Left lung (tissue), 10 donors: ENCODE results near the gene OPTC. TPM values are rescaled to one million over a fixed set of nuclear protein-coding genes. Genes with fewer than 3 reads are reported as not detected.
A peak's percentile ranks its signal among the peaks of the same experiment; 100 is the strongest.

Experiments used
- ATAC-seq: fragments of 200-7000 bp; cut with Tn5 transposase; one replicate; pipeline ENCODE4 v1.9.1; 2020; ENCODE audit warnings: moderate library complexity
- DNase-seq, 4 donors: peaks; one replicate each; pipeline ENCODE4 v3.0.0-alpha.2; 2013 to 2020
- H3K27ac ChIP-seq, 2 donors: fragments of 200-600 bp; sonication (generic) in 1 of 2; one replicate each; pipeline versions ENCODE4 v1.5.0 to v1.8.0; 2020 to 2021
- H3K27me3 ChIP-seq, 2 donors: fragments of 200-600 bp; sonication (generic) in 1 of 2; one replicate each; pipeline versions ENCODE4 v1.5.0 to v1.8.0; 2020 to 2021
- H3K36me3 ChIP-seq, 2 donors: fragments of 200-600 bp; sonication (generic) in 1 of 2; one replicate each; pipeline versions ENCODE4 v1.5.0 to v1.8.0; 2020 to 2021
- H3K4me1 ChIP-seq, 2 donors: fragments of 200-600 bp; one replicate each; pipeline ENCODE4 v1.8.0; 2021
- H3K4me3 ChIP-seq, 2 donors: fragments of 200-600 bp; sonication (generic) in 1 of 2; one replicate each; pipeline versions ENCODE4 v1.5.0 to v1.8.0; 2020 to 2021; ENCODE audit warnings: mild to moderate bottlenecking in 1 of 2
- H3K9me3 ChIP-seq, 2 donors: fragments of 200-600 bp; sonication (generic) in 1 of 2; one replicate each; pipeline versions ENCODE4 v1.5.0 to v1.8.0; 2020 to 2021
- intact Hi-C, 2 donors: fragments of 100-400 bp; cut with DNase I; formaldehyde crosslinking; loops; one replicate each; pipeline versions ENCODE4 v1.11.2 to v1.14.2; 2022
- polyA plus RNA-seq, 6 donors: library from polyadenylated mRNA; unstranded; fragments of 120-200 nt; gene quantifications; one replicate each; pipeline ENCODE4 v1.2.1, GENCODE V29; 2013; ENCODE audit not compliant: insufficient read length in 6 of 6
- total RNA-seq, 2 donors: library from RNA; stranded (reverse); fragmentation: NEBNext Ultra II Directional; extraction: Animal tissue kit (Norgen Biotek cat#: 25700); gene quantifications; one replicate each; pipeline ENCODE4 v1.2.1, GENCODE V29; 2021
- TF ChIP-seq, protein P1 (sequence below), 2 donors: fragments of 200-600 bp; sonication (generic) in 1 of 2; IDR thresholded peaks; one replicate each; pipeline versions ENCODE4 v1.5.0 to v1.8.0; 2021; ENCODE audit warnings: antibody characterized with exemption in 2 of 2
- donor health status: DM: no; HTN: yes; CAD: no.
- donor health status: DM: no; HTN: no; CAD: no.

The OPTC gene
- total and polyA plus RNA-seq, 8 donors: not detected

DNA sequence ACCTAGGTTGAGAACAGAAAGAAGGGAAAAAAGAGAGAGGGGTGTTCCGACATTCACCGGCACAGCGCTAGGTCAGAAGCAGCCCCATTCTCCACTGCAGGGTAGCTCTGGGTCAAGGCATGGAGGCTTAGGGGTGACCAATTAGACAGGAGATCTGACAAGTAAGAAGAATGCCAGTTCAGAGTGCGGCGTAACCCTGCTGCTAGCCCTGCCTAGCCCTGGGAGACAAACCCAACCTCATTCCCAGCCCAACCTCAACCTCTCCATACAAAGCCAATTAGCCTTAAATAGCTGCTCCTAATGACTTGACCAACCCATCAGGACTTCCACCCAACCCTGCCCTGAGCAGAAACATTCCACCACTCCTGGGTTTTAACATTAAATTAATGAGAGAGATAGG lies 15.0 kb upstream of the OPTC start:
- no peak for DNase-seq
- ATAC-seq: no peak
- no peaks in the 10 kb centered on the region for H3K36me3 ChIP-seq
- TF ChIP-seq, protein P1, sequence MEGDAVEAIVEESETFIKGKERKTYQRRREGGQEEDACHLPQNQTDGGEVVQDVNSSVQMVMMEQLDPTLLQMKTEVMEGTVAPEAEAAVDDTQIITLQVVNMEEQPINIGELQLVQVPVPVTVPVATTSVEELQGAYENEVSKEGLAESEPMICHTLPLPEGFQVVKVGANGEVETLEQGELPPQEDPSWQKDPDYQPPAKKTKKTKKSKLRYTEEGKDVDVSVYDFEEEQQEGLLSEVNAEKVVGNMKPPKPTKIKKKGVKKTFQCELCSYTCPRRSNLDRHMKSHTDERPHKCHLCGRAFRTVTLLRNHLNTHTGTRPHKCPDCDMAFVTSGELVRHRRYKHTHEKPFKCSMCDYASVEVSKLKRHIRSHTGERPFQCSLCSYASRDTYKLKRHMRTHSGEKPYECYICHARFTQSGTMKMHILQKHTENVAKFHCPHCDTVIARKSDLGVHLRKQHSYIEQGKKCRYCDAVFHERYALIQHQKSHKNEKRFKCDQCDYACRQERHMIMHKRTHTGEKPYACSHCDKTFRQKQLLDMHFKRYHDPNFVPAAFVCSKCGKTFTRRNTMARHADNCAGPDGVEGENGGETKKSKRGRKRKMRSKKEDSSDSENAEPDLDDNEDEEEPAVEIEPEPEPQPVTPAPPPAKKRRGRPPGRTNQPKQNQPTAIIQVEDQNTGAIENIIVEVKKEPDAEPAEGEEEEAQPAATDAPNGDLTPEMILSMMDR (IDR thresholded peaks at IDR 0.05): no peak
- H3K27me3 ChIP-seq: peaks cover 0 to 4% of the 10 kb centered on the region in 2 donors
- no peak overlapping the region for H3K4me3 ChIP-seq
- no peaks in the 10 kb centered on the region for H3K9me3 ChIP-seq
- peak overlapping the region in 1 of 2 donors; percentile 19 for H3K27ac ChIP-seq
- peaks cover 5 to 20% of the 10 kb centered on the region in 2 donors for H3K4me1 ChIP-seq
- intact Hi-C loops: no loop called here

DNA sequence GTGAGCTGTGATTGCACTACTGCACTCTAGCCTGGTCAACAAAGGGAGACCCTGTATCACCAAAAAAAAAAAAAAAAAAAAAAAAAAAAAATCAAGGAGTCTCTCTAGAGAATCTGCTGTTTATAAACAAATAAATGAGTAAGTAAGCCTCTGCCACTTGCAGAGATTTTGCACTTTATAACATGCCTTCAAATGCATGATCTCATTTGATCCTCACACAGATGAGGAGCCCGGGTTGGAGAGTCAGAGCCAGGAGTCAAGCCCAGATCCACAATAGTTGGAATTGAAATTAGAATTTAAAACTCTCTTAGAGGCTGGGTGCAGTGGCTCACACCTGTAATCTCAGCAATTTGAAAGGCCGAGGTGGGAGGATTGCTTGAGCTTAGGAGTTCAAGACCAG lies 14.3 kb upstream of the OPTC start:
- Histone ChIP-seq H3K4me1 (peaks cover 5 to 20% of the 10 kb centered on the region in 2 donors), H3K36me3 (no peaks in the 10 kb centered on the region), H3K27ac (peak overlapping the region in 1 of 2 donors; percentile 59), H3K27me3 (no peaks in the 10 kb centered on the region), H3K4me3 (no peak overlapping the region), H3K9me3 (no peaks in the 10 kb centered on the region)
- no peak for DNase-seq
- TF ChIP-seq, protein P1 (IDR thresholded peaks at IDR 0.05): no peak
- ATAC-seq: no peak
- intact Hi-C loops: loop anchor here in 1 of 2 donors (10.0 kb wide), 1 partner anchor 205 kb away; no protein-coding TSS in a partner anchor

DNA sequence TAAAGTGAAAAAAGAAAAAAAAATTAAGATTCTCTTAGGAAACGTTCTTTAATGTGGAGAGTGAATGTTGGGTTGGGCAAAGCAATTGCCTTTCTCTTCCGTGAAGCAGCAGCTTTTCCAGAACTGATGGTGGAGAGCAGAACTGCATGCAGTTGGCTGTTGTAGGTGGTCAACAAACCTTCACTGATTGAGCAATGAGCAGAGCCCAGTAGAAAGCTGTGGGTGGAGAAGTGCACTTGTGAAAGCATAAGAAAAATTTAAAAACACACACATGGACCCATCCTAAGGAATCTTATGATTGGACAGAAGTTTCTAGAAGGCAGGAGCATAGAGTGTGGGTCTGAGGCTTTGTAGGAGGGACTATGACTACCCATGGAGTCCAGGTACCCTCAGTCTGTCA lies 13.9 kb upstream of the OPTC start:
- H3K4me3 ChIP-seq: no peak overlapping the region
- H3K4me1 ChIP-seq: peaks cover 5 to 20% of the 10 kb centered on the region in 2 donors
- DNase-seq: no peak
- no peaks in the 10 kb centered on the region for H3K27me3 ChIP-seq
- peak; percentile 24 for ATAC-seq
- peak overlapping the region; percentile 41 to 59 for H3K27ac ChIP-seq
- no peaks in the 10 kb centered on the region for H3K9me3 ChIP-seq
- TF ChIP-seq, protein P1 (IDR thresholded peaks at IDR 0.05): no peak
- intact Hi-C loops: loop anchor here in 1 of 2 donors (10.0 kb wide), 1 partner anchor 205 kb away; no protein-coding TSS in a partner anchor
- no peaks in the 10 kb centered on the region for H3K36me3 ChIP-seq

DNA sequence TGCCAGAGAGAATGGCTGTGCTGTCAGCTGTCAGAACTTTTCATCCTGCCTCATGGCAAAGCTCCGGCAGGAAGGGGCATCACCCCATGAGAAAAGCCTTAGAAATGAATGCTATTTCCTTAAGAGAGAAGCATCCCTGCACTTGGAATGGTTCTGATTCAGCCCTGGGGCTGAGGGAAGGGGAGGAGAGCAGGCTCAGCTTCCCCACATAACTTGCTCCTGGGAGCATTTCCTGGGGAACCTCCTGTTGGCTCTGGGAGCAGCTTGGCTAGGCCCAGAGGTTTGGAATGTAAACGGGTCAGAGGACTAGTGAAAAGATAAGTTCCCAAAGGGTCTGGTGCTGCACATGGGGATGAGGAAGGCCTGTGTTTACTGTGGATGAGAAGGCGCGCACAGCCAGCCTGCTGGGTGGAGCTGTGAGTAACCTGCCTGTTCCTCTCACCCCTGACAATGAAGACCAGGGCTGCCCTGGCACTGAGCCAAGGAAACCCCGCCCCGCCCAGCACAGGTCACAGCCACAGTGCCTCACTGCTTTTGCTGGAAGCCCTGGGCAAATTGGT lies 13.3 kb upstream of the OPTC start:
- ATAC-seq (peak; percentile 79), DNase-seq (peak in 3 of 4 donors; percentile 33 to 89 (median 57))
- Histone ChIP-seq H3K27me3 (no peaks in the 10 kb centered on the region), H3K4me1 (peaks cover 5 to 20% of the 10 kb centered on the region in 2 donors), H3K27ac (peak overlapping the region; percentile 41 to 59), H3K4me3 (no peak overlapping the region), H3K36me3 (no peaks in the 10 kb centered on the region), H3K9me3 (no peaks in the 10 kb centered on the region)
- TF ChIP-seq, protein P1 (IDR thresholded peaks at IDR 0.05): no peak
- intact Hi-C loops: loop anchor here in 1 of 2 donors (10.0 kb wide), 1 partner anchor 206 kb away; no protein-coding TSS in a partner anchor

DNA sequence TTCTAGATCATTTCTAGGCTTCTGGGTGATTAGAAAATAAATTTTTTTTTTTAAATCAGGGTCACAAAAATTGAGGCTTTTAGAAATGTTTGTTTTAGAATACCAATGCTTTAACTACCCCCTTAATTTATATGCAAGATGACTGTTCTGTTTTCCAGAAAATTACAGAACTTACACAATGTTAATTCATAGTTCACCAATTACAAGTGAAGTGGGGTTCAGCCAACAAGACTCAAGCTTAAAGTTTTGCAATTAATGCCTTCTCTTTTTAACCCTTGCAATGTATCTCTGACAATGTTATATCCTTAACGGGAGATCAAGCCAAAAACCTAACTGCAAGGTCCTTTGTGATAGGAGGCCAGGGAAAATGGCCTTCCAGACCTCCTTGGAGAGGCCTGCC lies 12.8 kb upstream of the OPTC start:
- TF ChIP-seq, protein P1 (IDR thresholded peaks at IDR 0.05): no peak
- Histone ChIP-seq H3K27me3 (no peaks in the 10 kb centered on the region), H3K4me1 (peaks cover 5 to 20% of the 10 kb centered on the region in 2 donors), H3K27ac (peak overlapping the region; percentile 41 to 59), H3K9me3 (no peaks in the 10 kb centered on the region), H3K36me3 (no peaks in the 10 kb centered on the region), H3K4me3 (no peak overlapping the region)
- intact Hi-C loops: loop anchor here in 1 of 2 donors (10.0 kb wide), 1 partner anchor 206 kb away; no protein-coding TSS in a partner anchor
- DNase-seq (no peak), ATAC-seq (no peak)
